HG03432 (cell line): ENCODE results near the gene GARNL3.

ENCODE experiments used
- ATAC-seq: cut with Tn5 transposase; IDR thresholded peaks from one replicate; pipeline ENCODE4 v1.9.1; 2021; ENCODE audit warnings: mild to moderate bottlenecking, moderate library complexity; ENCODE audit not compliant: unreplicated experiment

GARNL3 gene

GRCh38 chr9:127277770-127278169 lies 13.2 kb downstream of the GARNL3 start:
- ATAC-seq, result no peak

- no peak for ATAC-seq
Observed at GRCh38 chr9:127278372-127278771, 13.8 kb downstream of the GARNL3 start.

GRCh38 chr9:127279717-127280285 lies 15.2 kb downstream of the GARNL3 start:
- ATAC-seq, result no peak

DNA sequence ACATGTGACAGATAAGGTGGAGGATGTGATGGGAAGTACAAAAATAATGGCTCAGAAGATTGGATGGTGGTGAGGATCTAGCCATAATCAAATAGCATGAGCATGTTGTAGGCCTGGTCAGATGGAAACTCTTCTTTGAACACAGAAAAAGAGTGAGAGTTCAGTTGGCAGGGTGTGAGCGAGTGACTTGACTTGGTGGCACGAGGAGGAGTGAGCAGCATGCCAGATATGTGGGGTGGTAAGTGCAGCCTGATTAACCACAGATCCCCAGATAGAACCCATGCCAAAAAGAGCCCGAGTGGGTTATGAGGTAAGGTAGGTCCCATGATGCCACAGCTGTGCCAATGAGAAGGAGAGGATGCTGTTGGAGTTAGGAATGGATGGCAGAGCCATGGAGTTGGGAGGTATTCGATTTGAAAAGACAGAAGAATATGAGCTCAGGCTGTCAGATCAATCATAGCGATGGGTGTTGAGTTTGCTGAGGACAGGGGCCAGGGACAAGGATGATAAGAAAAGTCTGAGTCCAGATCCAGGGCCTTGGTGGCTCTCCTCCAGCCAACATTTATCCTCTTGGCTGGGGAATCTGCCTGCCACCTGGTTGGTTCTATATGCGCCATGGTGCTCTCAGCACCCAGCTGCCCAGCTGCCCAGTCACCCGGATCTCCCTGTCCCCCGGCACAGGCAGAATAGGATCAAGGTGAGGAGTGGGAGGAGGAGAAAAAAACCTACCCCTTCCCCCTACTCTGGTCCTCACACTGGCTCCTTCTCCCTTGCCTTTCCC lies 16.5 kb downstream of the GARNL3 start:
- ATAC-seq, result no peak

DNA sequence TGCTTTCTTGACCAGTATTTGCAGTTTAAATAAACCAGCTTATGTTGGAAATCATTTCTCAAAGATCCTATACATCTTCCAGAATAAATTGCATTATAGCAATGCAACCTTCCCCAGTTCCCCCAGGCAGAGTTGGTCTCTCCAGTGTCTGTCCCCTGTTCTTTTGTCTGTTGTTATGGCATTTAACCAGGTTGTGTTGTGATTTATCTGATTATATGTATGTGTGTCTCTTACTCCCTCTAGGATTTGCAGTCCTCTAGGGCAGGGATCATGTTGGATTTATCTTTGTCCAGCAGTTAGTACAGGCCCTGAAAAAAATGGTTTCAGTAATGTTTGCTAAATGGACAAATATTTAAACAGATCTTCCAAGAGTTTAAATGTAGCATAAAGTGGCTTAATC lies 17.3 kb downstream of the GARNL3 start:
- no peak for ATAC-seq

DNA sequence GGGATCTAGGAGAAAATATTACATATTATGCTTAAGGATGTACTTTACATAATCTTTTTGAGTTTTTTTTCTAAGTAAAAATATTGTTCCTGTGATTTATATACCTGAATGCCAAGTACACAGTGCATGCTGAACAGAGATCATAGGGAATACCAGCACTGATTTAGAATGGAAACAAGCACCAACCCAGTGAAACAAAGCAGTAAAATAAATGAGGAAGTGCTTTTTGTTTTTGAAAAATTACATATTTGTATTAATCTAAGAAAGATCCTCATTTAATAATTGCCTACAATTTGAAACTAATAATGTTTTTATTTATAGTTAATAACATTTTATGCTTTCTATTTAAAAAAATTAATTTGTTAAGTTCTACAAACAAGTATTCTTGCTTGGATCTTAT lies 18.0 kb downstream of the GARNL3 start:
- no peak for ATAC-seq

- no peak for ATAC-seq
Observed at GRCh38 chr9:127283135-127283534, 18.6 kb downstream of the GARNL3 start.

DNA sequence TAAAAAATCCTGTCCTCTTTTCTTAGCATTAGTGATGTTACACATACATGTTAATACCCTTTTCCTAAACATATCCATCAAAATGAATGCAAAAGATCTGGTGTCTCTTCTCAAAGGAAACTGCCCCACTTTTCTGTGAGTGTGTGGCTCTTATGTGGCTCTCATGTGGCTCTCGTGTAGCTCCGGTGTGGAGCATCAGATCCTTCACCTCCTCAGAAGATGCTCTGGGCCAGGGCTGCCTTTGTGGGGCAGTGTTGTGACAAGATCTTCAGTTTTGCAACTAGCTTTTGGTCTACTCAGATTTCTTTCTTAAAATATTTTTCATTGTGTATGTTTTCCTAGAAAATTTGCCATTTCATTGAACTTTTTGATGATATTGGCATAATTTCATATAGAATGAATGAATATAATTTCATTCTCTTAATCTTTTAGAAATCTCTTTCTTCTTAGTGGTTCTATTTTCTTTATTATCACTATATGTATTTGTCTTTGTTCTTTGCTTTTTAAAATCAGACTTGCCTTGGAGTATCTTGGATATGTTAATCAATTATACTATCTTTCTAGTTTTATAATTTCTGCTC lies 19.4 kb downstream of the GARNL3 start:
- ATAC-seq, result no peak

- ATAC-seq, result no peak
Observed at GRCh38 chr9:127285965-127286364, 21.4 kb downstream of the GARNL3 start.

GRCh38 chr9:127290561-127291065 lies 26.0 kb downstream of the GARNL3 start:
- no peak for ATAC-seq

DNA sequence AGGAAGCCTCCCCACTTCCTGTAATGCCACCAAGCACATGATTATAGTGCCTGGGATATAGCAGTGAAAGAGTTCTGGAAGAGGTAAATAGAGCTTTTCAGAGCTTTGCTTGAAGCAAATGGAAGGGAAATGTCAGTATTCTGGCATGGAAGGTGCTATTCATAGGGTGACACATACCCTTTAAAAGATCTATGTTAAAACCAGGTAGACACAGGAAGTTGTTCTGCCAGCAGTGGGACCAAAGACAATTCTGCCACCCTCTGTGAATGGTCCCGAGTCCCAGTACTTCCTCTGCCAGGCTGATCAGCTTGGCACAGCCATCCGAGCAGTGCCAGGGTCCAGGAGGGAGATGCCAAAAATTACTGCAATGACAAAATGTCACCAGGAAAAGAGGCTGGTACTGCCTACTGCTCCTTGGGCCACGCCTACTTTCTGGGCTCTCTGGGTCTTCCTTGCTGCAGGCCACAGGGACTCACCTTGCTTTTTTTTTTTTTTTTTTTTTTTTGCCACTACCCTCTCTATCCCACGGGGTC lies 26.7 kb downstream of the GARNL3 start:
- no peak for ATAC-seq

GRCh38 chr9:127292415-127292814 lies 27.8 kb downstream of the GARNL3 start:
- no peak for ATAC-seq

GRCh38 chr9:127293328-127293727 lies 28.8 kb downstream of the GARNL3 start:
- ATAC-seq, result no peak

- no peak for ATAC-seq
Observed at GRCh38 chr9:127293767-127294166, 29.2 kb downstream of the GARNL3 start.

DNA sequence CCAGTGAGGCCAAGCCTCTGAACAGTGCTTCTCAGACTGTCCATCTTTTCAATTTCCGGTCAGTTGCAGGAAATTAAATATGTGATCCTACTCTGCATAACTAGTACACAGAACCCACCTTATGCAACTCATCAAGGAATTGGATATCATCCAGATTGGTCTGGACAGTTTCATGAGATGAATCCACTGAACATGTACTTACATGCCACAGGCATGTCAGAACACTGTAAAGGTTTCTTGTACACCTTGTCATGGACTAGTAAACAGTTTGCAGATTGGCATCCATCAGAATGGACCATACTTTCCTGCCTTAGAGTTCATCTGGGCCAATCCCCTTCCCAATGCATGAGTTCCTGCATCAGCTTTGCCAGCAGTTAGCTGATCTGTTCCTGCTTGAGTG lies 30.4 kb downstream of the GARNL3 start:
- ATAC-seq, result no peak

DNA sequence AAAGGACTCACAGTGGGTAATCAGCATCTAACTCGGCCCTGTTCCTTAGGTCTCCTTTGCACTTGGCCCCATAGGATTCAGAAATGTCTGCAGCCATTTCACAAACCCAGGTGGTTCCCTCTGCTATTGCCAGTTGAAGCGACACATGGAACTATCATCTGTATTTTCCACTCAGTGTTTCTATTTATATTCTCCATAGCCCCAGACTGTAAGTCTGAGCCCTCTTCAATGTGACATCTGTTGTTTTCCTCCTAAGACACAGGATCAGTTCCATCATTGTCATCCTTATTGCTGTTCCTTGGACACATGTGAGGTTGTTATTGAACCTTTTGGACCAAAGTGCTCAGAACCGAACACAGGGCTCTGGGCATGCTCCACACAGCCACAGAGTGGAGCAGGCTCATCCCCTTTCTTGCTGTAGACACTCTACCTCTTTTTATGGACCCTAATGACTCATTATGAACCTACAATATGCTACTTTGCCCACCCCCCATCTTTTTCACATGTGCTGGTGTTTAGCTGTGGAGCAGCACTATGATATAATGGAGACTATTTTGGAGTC lies 36.4 kb downstream of the GARNL3 start:
- ATAC-seq, result no peak

DNA sequence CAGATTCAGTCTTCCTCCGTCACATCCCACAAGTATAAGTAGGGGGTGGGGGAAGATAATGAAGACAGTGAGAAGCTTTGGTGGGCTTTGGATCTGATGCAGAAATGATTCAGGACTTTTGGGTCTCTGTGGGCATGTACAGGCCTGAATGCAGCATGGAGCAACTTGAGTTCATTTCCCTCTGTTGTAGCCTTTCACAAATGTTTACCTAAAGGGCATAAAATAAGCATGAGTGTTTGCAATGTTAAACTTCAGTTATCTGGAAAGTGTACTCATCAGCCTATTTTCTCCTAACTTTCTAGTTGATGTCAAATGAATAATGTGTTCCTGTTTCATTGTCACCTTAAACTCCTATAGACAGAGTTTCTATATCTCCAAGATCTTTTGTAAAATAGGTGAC lies 39.3 kb downstream of the GARNL3 start:
- no peak for ATAC-seq

- ATAC-seq, result no peak
Observed at GRCh38 chr9:127305206-127305837, 40.7 kb downstream of the GARNL3 start.

- ATAC-seq, result no peak
Observed at GRCh38 chr9:127305838-127306226, 41.3 kb downstream of the GARNL3 start.

DNA sequence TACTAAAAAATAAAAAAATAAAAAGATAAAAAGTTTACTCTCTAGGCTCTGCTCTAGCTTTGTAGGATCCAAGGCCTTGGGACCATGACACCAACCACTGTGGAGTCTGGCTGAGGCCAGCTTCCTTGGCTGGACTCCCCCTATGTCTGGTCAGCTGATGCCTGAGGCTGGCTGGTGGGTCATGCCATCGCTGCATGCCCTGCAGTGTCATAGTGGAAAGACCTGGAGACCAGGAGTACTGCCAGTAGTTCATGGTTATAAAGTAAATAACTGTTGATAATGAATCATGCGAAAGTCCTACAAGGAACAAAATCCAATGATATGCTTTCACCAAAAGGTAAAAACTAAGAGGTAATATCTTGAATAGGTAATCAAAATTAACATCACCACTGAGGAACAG lies 43.2 kb downstream of the GARNL3 start:
- ATAC-seq, result no peak
